Measurements from ENCODE around the gene SERPINA1. TPM values are rescaled to one million over a fixed set of nuclear protein-coding genes. Genes with fewer than 3 reads are reported as not detected.
A peak's percentile ranks its signal among the peaks of the same experiment; 100 is the strongest.

SERPINA1 gene
- total and polyA plus RNA-seq, 2 of the 13 experiments (the other 11 are each of a cell fraction or from before 2014, with no cell fraction given): 3,266 to 11,015 TPM

GRCh38 chr14:94382716-94383596 lies 5.4 kb downstream of the SERPINA1 start (continued):
- TF ChIP-seq ZBTB4 (CRISPR knock-in tag; IDR thresholded peaks at IDR 0.05; ENCODE audit: borderline replicate concordance) (peak; percentile 49; the same call in 1 of the 2 replicates), ZNF333 (CRISPR knock-in tag; IDR thresholded peaks at IDR 0.05; ENCODE audit: borderline replicate concordance) (no peak), GLI4 (CRISPR knock-in tag; IDR thresholded peaks at IDR 0.05; ENCODE audit: borderline replicate concordance) (no peak), RBM22 (optimal IDR thresholded peaks at IDR 0.05; ENCODE audit: low read length) (peak; percentile 95), NONO (IDR thresholded peaks at IDR 0.05) (no peak), NONO (CRISPR knock-in tag; conservative IDR thresholded peaks at IDR 0.05) (peak; percentile 69), MXI1 (IDR thresholded peaks at IDR 0.05; ENCODE audit: borderline replicate concordance, low read depth, low read length) (no peak), TCF7 (IDR thresholded peaks at IDR 0.05; ENCODE audit: low read depth) (no peak), ZNF619 (CRISPR knock-in tag; IDR thresholded peaks at IDR 0.05) (no peak), ZNF430 (CRISPR knock-in tag; IDR thresholded peaks at IDR 0.05) (0 out of 2 replicates have a peak, but pooled peaks have one; percentile 2), ZFY (CRISPR knock-in tag; IDR thresholded peaks at IDR 0.05) (peak; percentile 23; the same call in 1 of the 2 replicates), ZNF879 (CRISPR knock-in tag; IDR thresholded peaks at IDR 0.05) (peak; percentile 40; the same call in 1 of the 2 replicates), ZNF343 (CRISPR knock-in tag; IDR thresholded peaks at IDR 0.05) (no peak), CCAR2 (optimal IDR thresholded peaks at IDR 0.05; ENCODE audit: low read depth, low read length) (no peak), LCORL (IDR thresholded peaks at IDR 0.05) (no peak), LCORL (CRISPR knock-in tag; IDR thresholded peaks at IDR 0.05) (0 out of 2 replicates have a peak, but pooled peaks have one; percentile 22), ELF3 (CRISPR knock-in tag; IDR thresholded peaks at IDR 0.05) (no peak), RCOR2 (CRISPR knock-in tag; IDR thresholded peaks at IDR 0.05) (no peak), MLXIP (CRISPR knock-in tag; IDR thresholded peaks at IDR 0.05; ENCODE audit: borderline replicate concordance) (no peak), KLF13 (CRISPR knock-in tag; IDR thresholded peaks at IDR 0.05) (no peak), FOXC1 (CRISPR knock-in tag; IDR thresholded peaks at IDR 0.05; ENCODE audit: borderline replicate concordance) (peak; percentile 66; the same call in 1 of the 2 replicates), POGK (CRISPR knock-in tag; conservative IDR thresholded peaks at IDR 0.05) (no peak), TCF7L2 (IDR thresholded peaks at IDR 0.05; ENCODE audit: low read depth, low read length) (no peak)
